GM18502 (cell line): Measurements from ENCODE around the gene XYLB.

Experiments
- ATAC-seq: cut with Tn5 transposase; IDR thresholded peaks from one replicate; pipeline ENCODE4 v1.9.1; 2021; ENCODE audit warnings: mild to moderate bottlenecking; ENCODE audit not compliant: unreplicated experiment, poor library complexity

The XYLB gene

GRCh38 chr3:38359038-38359437, 12.5 kb downstream of the XYLB start:
- ATAC-seq, result no peak

GRCh38 chr3:38360345-38360744, 13.8 kb downstream of the XYLB start:
- ATAC-seq, result no peak

GRCh38 chr3:38361496-38361895, 14.9 kb downstream of the XYLB start:
- ATAC-seq, result no peak

- ATAC-seq, result no peak
Measured at GRCh38 chr3:38362825-38363224, 16.2 kb downstream of the XYLB start.

GRCh38 chr3:38364721-38365400, 18.3 kb downstream of the XYLB start:
- ATAC-seq, result no peak

- no peak for ATAC-seq
Measured at GRCh38 chr3:38365469-38366062, 19.0 kb downstream of the XYLB start.

GRCh38 chr3:38366082-38366481, 19.5 kb downstream of the XYLB start:
- ATAC-seq, result no peak

- no peak for ATAC-seq
Measured at GRCh38 chr3:38367779-38368178, 21.2 kb downstream of the XYLB start.

- ATAC-seq, result no peak
Measured at GRCh38 chr3:38368238-38368637, 21.7 kb downstream of the XYLB start.

- no peak for ATAC-seq
Measured at GRCh38 chr3:38369186-38369585, 22.6 kb downstream of the XYLB start.

- no peak for ATAC-seq
Measured at GRCh38 chr3:38370149-38370548, 23.6 kb downstream of the XYLB start.

- no peak for ATAC-seq
Measured at GRCh38 chr3:38370861-38371260, 24.3 kb downstream of the XYLB start.

- ATAC-seq, result no peak
Measured at GRCh38 chr3:38371541-38372213, 25.1 kb downstream of the XYLB start.

GRCh38 chr3:38372214-38372601, 25.6 kb downstream of the XYLB start:
- no peak for ATAC-seq

GRCh38 chr3:38374221-38374620, 27.6 kb downstream of the XYLB start:
- ATAC-seq, result no peak

GRCh38 chr3:38375072-38375471, 28.5 kb downstream of the XYLB start:
- no peak for ATAC-seq

- no peak for ATAC-seq
Measured at GRCh38 chr3:38375488-38376097, 29.0 kb downstream of the XYLB start.

- ATAC-seq, result no peak
Measured at GRCh38 chr3:38376098-38376816, 29.7 kb downstream of the XYLB start.

- ATAC-seq, result no peak
Measured at GRCh38 chr3:38379201-38379770, 32.7 kb downstream of the XYLB start.

GRCh38 chr3:38382506-38383080, 36.0 kb downstream of the XYLB start:
- ATAC-seq, result no peak
